ENCODE results near the gene CDC16. TPM values are rescaled to one million over a fixed set of nuclear protein-coding genes. Genes with fewer than 3 reads are reported as not detected.

CDC16 gene
- total and polyA plus RNA-seq, 8 donors = 59.8 to 161 (median 121) TPM

GRCh38 chr13:114310956-114311355 is 76.3 kb downstream of the CDC16 start:
- H3K27ac ChIP-seq = no peak overlapping the region
- H3K27me3 ChIP-seq = no peaks in the 10 kb centered on the region
- no peaks in the 10 kb centered on the region for H3K9me3 ChIP-seq
- H3K4me1 ChIP-seq = peaks cover 6 to 21% of the 10 kb centered on the region in 2 donors
- H3K4me3 ChIP-seq = no peak overlapping the region
- TF ChIP-seq, protein P1, sequence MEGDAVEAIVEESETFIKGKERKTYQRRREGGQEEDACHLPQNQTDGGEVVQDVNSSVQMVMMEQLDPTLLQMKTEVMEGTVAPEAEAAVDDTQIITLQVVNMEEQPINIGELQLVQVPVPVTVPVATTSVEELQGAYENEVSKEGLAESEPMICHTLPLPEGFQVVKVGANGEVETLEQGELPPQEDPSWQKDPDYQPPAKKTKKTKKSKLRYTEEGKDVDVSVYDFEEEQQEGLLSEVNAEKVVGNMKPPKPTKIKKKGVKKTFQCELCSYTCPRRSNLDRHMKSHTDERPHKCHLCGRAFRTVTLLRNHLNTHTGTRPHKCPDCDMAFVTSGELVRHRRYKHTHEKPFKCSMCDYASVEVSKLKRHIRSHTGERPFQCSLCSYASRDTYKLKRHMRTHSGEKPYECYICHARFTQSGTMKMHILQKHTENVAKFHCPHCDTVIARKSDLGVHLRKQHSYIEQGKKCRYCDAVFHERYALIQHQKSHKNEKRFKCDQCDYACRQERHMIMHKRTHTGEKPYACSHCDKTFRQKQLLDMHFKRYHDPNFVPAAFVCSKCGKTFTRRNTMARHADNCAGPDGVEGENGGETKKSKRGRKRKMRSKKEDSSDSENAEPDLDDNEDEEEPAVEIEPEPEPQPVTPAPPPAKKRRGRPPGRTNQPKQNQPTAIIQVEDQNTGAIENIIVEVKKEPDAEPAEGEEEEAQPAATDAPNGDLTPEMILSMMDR (IDR thresholded peaks at IDR 0.05) = no peak
- intact Hi-C loops (cut with DNase I) = no loop called here
- H3K36me3 ChIP-seq = peaks cover 0 to 11% of the 10 kb centered on the region in 2 donors
- ATAC-seq (no peak), DNase-seq (no peak)

DNA sequence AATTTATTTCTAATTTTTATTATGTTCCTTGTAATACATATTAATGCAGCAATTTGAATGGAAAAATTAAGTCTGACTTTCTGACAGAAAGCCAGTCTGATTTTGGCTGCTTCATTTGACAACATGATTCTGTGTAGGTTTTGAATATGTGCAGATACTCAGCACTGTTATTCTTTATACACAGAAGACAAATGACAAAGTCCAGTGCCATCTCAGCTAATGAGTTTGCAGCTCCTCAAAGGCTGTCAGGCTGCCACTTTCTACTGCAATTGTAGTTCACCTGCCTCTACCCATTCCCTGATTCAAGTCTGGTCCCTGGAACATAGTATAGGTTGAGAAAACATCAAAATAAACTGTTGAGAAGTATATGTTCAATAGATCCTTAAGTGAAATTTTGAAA is 76.7 kb downstream of the CDC16 start:
- no peaks in the 10 kb centered on the region for H3K9me3 ChIP-seq
- ATAC-seq = no peak
- peaks cover 9 to 25% of the 10 kb centered on the region in 2 donors for H3K4me1 ChIP-seq
- H3K27me3 ChIP-seq = no peaks in the 10 kb centered on the region
- H3K36me3 ChIP-seq = peaks cover 0 to 7% of the 10 kb centered on the region in 2 donors
- no peak overlapping the region for H3K4me3 ChIP-seq
- no peak for DNase-seq
- intact Hi-C loops (cut with DNase I) = no loop called here
- TF ChIP-seq, protein P1 (IDR thresholded peaks at IDR 0.05) = no peak
- H3K27ac ChIP-seq = no peak overlapping the region

DNA sequence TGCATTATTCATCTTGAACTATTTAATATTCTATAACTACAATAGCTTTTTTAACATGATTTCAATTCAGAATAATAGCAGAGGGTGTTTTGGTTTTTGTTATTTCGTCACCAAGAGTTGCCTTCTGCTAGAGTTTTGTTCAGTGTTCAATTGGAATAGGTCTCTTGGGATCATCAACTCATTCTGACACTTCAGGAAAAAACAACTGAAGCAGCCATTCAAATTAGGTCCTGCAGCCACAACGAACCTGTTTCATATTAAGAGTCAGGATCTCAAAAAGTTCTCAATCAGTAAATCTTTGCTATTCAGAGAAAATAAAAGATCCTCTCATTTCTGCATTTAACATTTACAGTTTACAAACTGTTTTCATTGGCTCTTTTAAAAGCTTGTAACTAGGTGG is 77.2 kb downstream of the CDC16 start:
- no peaks in the 10 kb centered on the region for H3K27me3 ChIP-seq
- intact Hi-C loops (cut with DNase I) = no loop called here
- H3K9me3 ChIP-seq = no peaks in the 10 kb centered on the region

DNA sequence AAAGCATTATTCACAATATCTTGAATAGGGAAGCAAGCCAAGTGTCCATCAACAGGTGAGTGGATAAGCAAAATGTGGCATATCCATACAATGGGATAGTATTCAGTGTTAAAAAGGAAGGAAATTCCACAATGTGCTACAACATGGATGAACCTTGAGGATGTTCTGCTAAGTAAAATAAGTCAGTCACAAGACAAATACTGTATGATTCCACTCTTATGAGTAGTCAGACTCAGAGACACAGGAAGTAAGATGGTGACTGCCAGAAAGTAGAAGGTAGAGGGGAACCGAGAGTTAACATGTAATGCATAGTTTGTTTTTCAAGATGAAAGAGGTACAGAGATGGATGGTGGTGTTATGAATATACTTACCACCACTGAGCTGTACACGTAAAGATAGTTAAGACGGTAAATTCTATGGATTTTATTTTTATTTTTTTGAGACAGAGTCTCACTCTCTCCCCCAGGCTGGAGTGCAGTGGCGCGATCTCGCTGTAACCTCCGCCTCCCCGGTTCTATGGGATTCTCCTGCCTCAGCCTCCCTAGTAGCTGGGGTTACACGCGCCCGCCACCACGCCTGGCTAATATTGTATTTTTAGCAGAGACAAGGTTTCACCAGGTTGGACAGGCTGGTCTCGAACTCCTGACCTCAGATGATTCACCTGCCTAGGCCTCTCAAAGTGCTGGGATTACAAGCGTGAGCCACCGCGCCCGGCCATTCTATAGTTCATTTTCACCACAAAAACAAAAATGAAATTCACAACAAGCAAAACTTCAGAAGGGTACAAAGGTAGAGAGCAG is 78.6 kb downstream of the CDC16 start:
- Histone ChIP-seq H3K27ac (peak overlapping the region; percentile 91 to 94), H3K36me3 (no peaks in the 10 kb centered on the region), H3K4me3 (peak overlapping the region; percentile 85 to 91), H3K9me3 (no peaks in the 10 kb centered on the region), H3K27me3 (no peaks in the 10 kb centered on the region), H3K4me1 (peaks cover 9 to 39% of the 10 kb centered on the region in 2 donors)
- DNase-seq = no peak
- TF ChIP-seq, protein P1 (IDR thresholded peaks at IDR 0.05) = no peak
- ATAC-seq = no peak
- intact Hi-C loops (cut with DNase I) = no loop called here

More for the DNA sequence above, 77.2 kb downstream of the CDC16 start:
- Histone ChIP-seq H3K4me1 (peaks cover 9 to 29% of the 10 kb centered on the region in 2 donors), H3K27ac (no peak overlapping the region), H3K4me3 (no peak overlapping the region), H3K36me3 (peaks cover 0 to 2% of the 10 kb centered on the region in 2 donors)
- no peak for DNase-seq
- ATAC-seq = no peak
- TF ChIP-seq, protein P1 (IDR thresholded peaks at IDR 0.05) = no peak

DNA sequence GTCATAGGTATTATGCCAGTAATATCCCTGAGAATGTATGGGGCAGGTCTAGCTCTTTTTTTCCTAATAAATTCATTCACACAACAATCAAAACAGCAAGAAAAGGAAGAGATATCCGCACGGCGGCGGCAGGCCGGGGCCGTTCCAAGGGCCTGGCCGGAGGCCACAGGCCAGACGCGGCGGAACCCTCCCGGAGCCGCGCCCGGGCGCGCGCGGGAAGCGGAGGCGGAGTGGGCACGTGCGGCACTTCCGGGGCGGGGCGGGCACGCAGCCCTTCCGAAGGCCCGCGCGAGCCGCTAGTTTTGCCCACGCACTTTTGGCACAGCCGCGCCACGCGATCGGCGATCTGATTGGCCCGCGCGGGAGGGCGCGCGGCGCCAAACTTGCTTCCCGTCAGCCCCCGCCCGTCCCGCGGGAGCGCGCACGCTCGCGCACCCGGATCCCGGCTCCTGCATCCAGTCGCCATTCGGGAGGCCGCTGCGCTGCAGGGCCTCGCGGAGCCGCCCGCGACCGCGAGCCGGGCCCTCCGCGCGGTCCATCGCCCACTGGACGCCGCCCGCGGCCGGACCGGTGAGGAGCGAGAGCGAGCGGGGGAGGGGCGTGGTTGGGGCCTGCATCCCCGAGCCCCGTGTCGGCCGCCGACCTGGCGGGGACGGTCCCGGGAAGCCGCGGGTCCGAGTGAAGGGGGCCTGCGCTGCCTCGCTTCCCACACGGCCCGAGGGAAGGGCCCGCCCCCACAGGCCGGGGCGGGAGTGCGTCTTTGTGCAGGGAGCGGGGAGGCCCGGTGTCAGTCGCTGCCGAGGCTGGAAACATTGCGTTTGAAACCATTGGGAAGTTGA is 79.6 kb downstream of the CDC16 start, which contains the start of gene CHAMP1:
CHAMP1 (plus strand) TSS at position 430 of the 839 bp plus-strand sequence. CDS start 9,340 bp downstream, outside the sequence.
- Histone ChIP-seq H3K27me3 (no peaks in the 10 kb centered on the region), H3K4me3 (peak within 1 kb of the TSS; percentile 85 to 91), H3K9me3 (no peaks in the 10 kb centered on the region), H3K27ac (peak within 1 kb of the TSS; percentile 91 to 94), H3K4me1 (peaks cover 9 to 48% of the 10 kb centered on the region in 2 donors), H3K36me3 (no peaks in the 10 kb centered on the region)
- DNase-seq (peak; percentile 95 to 98 (median 96)), ATAC-seq (peak; percentile 94)
- TF ChIP-seq, protein P1 (IDR thresholded peaks at IDR 0.05) = peak in 1 of 2 donors; percentile 7
- intact Hi-C loops (cut with DNase I) = no loop called here
